HEK293 (cell line): ENCODE data around the gene CAMK2B.
A peak's percentile ranks its signal among the peaks of the same experiment; 100 is the strongest.

Experiments
- CTCF ChIA-PET: fragments of 350-600 bp; formaldehyde crosslinking; extraction: SDS; loops from one replicate; lab custom pipeline; 2021; ENCODE audit warnings: antibody characterized with exemption; lab: Yijun Ruan, JAX
- POLR2A ChIA-PET: fragments of 300-600 bp; formaldehyde crosslinking; extraction: SDS; loops from one replicate; lab custom pipeline; 2020; ENCODE audit warnings: antibody characterized with exemption, inconsistent platforms; lab: Yijun Ruan, JAX
- H3K27ac ChIP-seq: fragments of 200-500 bp; sonication (Bioruptor generic); 2 replicates; pipeline ENCODE4 v1.5.1; 2014; ENCODE audit warnings: low read depth, low read length, control low read depth, inconsistent platforms; ENCODE audit errors: extremely low read depth
- H3K36me3 ChIP-seq, 2 experiments: fragments of 200-500 bp in 1 of 2; sonication (Bioruptor generic) in 1 of 2; 1 replicate in 1 of 2; 2 replicates in 1 of 2; pipeline ENCODE4 v1.5.1; 2014 to 2017; ENCODE audit warnings: inconsistent platforms in 2 of 2, low read length in 2 of 2; ENCODE audit not compliant: control insufficient read depth in 2 of 2, insufficient read depth in 1 of 2
- H3K4me1 ChIP-seq: fragments of 200-500 bp; sonication (Bioruptor generic); 2 replicates; pipeline ENCODE4 v1.5.1; 2014; ENCODE audit warnings: mild to moderate bottlenecking, low read length, inconsistent platforms; ENCODE audit not compliant: control insufficient read depth, insufficient read depth
- H3K4me3 ChIP-seq: 2 replicates; pipeline ENCODE4 v1.5.1; 2011; ENCODE audit warnings: low read depth, mild to moderate bottlenecking, control low read depth, low read length, moderate library complexity
- H3K9me3 ChIP-seq: fragments of 200-500 bp; sonication (Bioruptor generic); 2 replicates; pipeline ENCODE4 v1.5.1; 2014; ENCODE audit warnings: low read depth, low read length, inconsistent platforms; ENCODE audit not compliant: control insufficient read depth, insufficient read depth
- GLI4 ChIP-seq: fragments of 450-650 bp; formaldehyde crosslinking; IDR thresholded peaks from 2 replicates; pipeline ENCODE4 v1.5.1; 2016; ENCODE audit warnings: missing biosample characterization, missing genetic modification characterization
- GLIS1 ChIP-seq: fragments of 450-650 bp; formaldehyde crosslinking; IDR thresholded peaks from 2 replicates; pipeline ENCODE4 v1.5.1; 2016; ENCODE audit warnings: missing biosample characterization, missing genetic modification characterization
- GLIS2 ChIP-seq: fragments of 450-650 bp; formaldehyde crosslinking; IDR thresholded peaks from 2 replicates; pipeline ENCODE4 v1.5.1; 2016; ENCODE audit warnings: missing biosample characterization, missing genetic modification characterization
- KLF1 ChIP-seq: fragments of 450-650 bp; formaldehyde crosslinking; IDR thresholded peaks from 2 replicates; pipeline ENCODE4 v1.5.1; 2016; ENCODE audit warnings: missing biosample characterization, missing genetic modification characterization
- KLF16 ChIP-seq: fragments of 450-650 bp; formaldehyde crosslinking; IDR thresholded peaks from 2 replicates; pipeline ENCODE4 v1.5.1; 2017; ENCODE audit warnings: missing biosample characterization, missing genetic modification characterization
- OVOL3 ChIP-seq: fragments of 450-650 bp; formaldehyde crosslinking; IDR thresholded peaks from 2 replicates; pipeline ENCODE4 v1.5.1; 2016; ENCODE audit warnings: missing biosample characterization, missing genetic modification characterization
- SCRT1 ChIP-seq: fragments of 450-650 bp; formaldehyde crosslinking; IDR thresholded peaks from 2 replicates; pipeline ENCODE4 v1.5.1; 2016; ENCODE audit warnings: missing biosample characterization, missing genetic modification characterization, borderline replicate concordance
- ZBTB17 ChIP-seq: fragments of 450-650 bp; formaldehyde crosslinking; IDR thresholded peaks from 2 replicates; pipeline ENCODE4 v1.5.1; 2016; ENCODE audit warnings: missing biosample characterization, missing genetic modification characterization
- ZNF23 ChIP-seq: fragments of 450-650 bp; formaldehyde crosslinking; IDR thresholded peaks from 2 replicates; pipeline ENCODE4 v1.5.1; 2016; ENCODE audit warnings: missing biosample characterization, missing genetic modification characterization, borderline replicate concordance
- ZNF280D ChIP-seq: fragments of 450-650 bp; formaldehyde crosslinking; IDR thresholded peaks from 2 replicates; pipeline ENCODE4 v1.5.1; 2016; ENCODE audit warnings: missing biosample characterization, missing genetic modification characterization
- ZNF292 ChIP-seq: fragments of 450-650 bp; formaldehyde crosslinking; IDR thresholded peaks from 2 replicates; pipeline ENCODE4 v1.5.1; 2016; ENCODE audit warnings: low read depth, missing biosample characterization, missing genetic modification characterization, borderline replicate concordance
- ZNF530 ChIP-seq: fragments of 450-650 bp; formaldehyde crosslinking; IDR thresholded peaks from 2 replicates; pipeline ENCODE4 v1.5.1; 2016; ENCODE audit warnings: low read depth, missing biosample characterization, missing genetic modification characterization
- ZNF558 ChIP-seq: fragments of 450-650 bp; formaldehyde crosslinking; IDR thresholded peaks from 2 replicates; pipeline ENCODE4 v1.5.1; 2016; ENCODE audit warnings: missing biosample characterization, missing genetic modification characterization
- ZNF639 ChIP-seq: fragments of 450-650 bp; formaldehyde crosslinking; IDR thresholded peaks from 2 replicates; pipeline ENCODE4 v1.5.1; 2016; ENCODE audit warnings: missing biosample characterization, missing genetic modification characterization

CAMK2B gene

DNA sequence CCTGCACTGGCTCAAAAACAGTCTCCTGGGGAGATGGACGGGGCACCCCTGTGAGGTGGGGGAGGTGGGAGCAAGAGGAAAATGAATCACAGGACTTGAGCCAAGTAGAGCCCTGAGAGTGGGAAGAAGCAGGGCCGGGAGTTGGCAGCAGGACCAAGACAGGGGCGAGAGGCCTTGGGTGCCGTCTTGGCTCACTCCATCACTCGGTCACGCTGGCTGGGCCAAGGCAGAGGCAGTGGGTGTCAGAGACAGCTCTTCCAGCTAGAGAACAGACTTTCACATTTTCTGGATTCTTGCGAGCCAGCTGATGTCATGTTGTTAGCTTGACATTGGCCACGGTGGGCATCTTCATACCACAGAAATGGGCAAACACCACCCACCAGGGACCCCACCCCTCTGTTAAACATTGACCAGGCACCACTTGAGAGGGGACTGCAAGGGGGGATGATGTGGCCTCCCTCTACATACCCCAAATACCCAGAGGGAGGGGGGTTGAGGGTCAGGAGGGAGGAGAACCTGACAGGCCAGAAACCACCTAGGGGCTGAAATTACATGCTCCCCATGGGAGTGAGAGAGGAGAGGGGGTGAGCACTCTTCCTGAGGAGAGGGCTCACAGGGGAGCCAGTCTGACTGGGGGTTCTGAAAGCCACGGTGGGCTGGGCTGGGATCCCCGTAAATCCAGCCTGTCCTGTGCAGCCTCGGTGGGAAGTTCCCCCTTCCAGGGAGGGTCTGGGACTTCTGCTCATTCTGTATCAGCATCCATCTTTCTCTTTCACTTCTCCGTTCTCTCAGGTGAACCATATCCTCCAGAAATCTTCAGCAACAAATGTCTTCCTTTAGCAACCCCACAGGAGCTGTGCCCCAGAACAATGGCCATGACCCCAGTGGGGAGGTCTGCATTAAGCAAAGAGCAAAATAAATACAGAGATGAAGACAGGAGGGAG lies 19.6 kb downstream of the CAMK2B start:
- POLR2A ChIA-PET, result no interaction called here
- H3K27ac ChIP-seq, result no peak overlapping the region
- H3K9me3 ChIP-seq, result no peaks in the 10 kb centered on the region
- TF ChIP-seq GLIS1 (tag by site-specific recombination) (0 out of 2 replicates have a peak, but pooled peaks have one; percentile 7), KLF1 (no peak), OVOL3 (tag by site-specific recombination) (no peak)
- TF ChIP-seq, all 188 proteins: peak for 1
- CTCF ChIA-PET, result interaction anchor here (0.8 kb wide), 1 partner anchor 229 kb away, joined by 3 read pairs; no protein-coding TSS in a partner anchor
- no peak overlapping the region for H3K4me3 ChIP-seq
- H3K4me1 ChIP-seq, result no peaks in the 10 kb centered on the region
- no peaks in the 10 kb centered on the region for H3K36me3 ChIP-seq

DNA sequence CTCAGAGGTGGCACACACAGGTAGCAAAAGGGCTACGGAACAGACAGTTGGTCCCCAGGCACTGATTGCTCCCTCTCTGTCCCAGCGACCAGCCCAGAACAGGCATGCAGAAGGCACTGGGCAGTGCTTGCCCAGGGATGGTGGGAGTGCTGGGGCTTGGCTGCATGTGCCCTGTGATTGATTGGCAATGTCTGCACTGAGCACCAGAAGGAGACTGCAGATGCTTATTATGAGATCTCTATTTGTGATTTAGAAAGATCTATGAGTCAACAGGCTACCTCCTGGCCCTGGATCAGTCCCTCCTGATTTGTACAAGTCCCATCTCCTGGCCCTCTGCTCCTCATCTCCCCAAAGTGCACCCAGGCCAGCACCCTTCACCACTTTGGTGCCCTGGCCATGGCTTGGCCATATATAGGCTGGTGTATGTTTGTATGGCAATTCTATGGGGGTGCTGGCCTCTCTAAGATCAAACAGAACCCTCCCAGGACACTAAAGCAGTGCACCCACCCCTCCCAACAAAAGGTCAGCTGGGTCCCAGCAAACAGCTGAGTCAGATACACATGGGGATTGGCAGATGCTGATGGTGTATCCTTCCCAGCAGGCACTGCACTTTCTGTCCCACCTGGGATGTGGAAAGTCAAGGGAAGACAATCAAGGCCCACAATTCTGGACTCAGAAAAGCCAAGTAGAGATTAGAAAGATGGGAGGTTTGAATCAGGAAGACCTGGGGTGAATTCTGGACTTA lies 30.9 kb downstream of the CAMK2B start:
- CTCF ChIA-PET, result no interaction called here

DNA sequence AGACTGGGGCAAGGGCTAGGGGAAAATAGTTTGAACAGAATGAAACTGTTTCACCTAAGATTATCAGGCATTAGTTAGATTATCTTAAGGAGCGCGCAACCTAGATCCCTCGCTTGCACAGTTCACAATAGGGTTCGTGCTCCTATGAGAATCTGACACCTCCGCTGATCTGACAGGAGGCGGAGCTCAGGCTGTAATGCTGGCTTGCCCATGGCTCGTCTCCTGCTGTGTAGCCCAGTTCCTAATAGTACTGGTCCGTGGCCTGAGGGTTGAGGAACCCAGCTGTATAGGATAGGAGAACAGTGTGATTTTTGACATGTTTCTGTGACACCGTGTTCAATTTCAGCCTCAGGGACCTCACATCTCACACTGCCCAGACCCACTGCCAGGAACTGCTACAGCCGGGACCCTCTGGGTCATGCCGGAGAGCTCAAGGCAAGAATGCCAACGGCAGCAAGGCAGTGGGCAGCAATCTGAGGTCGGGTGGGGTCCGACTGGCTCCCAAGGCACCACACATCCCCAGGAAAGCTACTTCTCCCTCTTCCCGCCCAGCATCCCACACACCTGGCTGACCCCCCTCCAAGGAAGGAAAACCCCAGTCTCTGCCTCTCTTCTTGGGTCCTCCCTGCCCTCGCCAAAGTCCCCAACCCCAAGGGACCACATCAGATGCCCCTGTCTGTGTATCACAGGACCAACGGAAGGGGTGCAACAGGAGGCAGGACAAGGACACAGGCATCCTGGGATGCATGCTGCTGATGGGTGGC lies 31.7 kb downstream of the CAMK2B start:
- no peak for TF ChIP-seq ZNF558 (tag by site-specific recombination)
- TF ChIP-seq GLIS2 (tag by site-specific recombination), result 0 out of 2 replicates have a peak, but pooled peaks have one; percentile 13
- ChIA-PET POLR2A (no interaction called here), CTCF (interaction anchor here (0.6 to 1.1 kb wide), 2 partner anchors 16 to 136 kb away, joined by 3 to 4 read pairs; no protein-coding TSS in a partner anchor)
- no peaks in the 10 kb centered on the region for H3K4me1 ChIP-seq
- no peaks in the 10 kb centered on the region for H3K36me3 ChIP-seq
- no peak overlapping the region for H3K27ac ChIP-seq
- no peak overlapping the region for H3K4me3 ChIP-seq
- no peaks in the 10 kb centered on the region for H3K9me3 ChIP-seq

More for the DNA sequence above, 30.9 kb downstream of the CAMK2B start:
- Histone ChIP-seq H3K36me3 (no peaks in the 10 kb centered on the region), H3K4me1 (no peaks in the 10 kb centered on the region), H3K27ac (no peak overlapping the region), H3K4me3 (no peak overlapping the region)
- POLR2A ChIA-PET, result no interaction called here
- TF ChIP-seq ZBTB17 (tag by site-specific recombination) (peak; percentile 70), SCRT1 (no peak)
- TF ChIP-seq, all 188 proteins: peak for 1
- no peaks in the 10 kb centered on the region for H3K9me3 ChIP-seq

GRCh38 chr7:44292876-44293560 lies 32.4 kb downstream of the CAMK2B start:
- H3K27ac ChIP-seq, result no peak overlapping the region
- TF ChIP-seq ZNF280D (tag by site-specific recombination) (no peak), ZNF639 (tag by site-specific recombination) (no peak), ZNF23 (tag by site-specific recombination) (no peak), ZNF530 (tag by site-specific recombination) (no peak), GLI4 (no peak), KLF16 (tag by site-specific recombination) (no peak), ZNF292 (tag by site-specific recombination) (no peak)
- TF ChIP-seq, all 188 proteins: peak for 0
- Histone ChIP-seq H3K4me3 (no peak overlapping the region), H3K4me1 (no peaks in the 10 kb centered on the region), H3K36me3 (no peaks in the 10 kb centered on the region), H3K9me3 (no peaks in the 10 kb centered on the region)
- CTCF ChIA-PET, result interaction anchor here (0.6 to 1.1 kb wide), 2 partner anchors 16 to 137 kb away, joined by 3 to 4 read pairs; no protein-coding TSS in a partner anchor
- POLR2A ChIA-PET, result no interaction called here
